ENCODE data around the gene DFFA. TPM values are rescaled to one million over a fixed set of nuclear protein-coding genes. Genes with fewer than 3 reads are reported as not detected.

Gene DFFA
- total RNA-seq, 1 experiment from 2014 or later: 49.7 TPM

DNA sequence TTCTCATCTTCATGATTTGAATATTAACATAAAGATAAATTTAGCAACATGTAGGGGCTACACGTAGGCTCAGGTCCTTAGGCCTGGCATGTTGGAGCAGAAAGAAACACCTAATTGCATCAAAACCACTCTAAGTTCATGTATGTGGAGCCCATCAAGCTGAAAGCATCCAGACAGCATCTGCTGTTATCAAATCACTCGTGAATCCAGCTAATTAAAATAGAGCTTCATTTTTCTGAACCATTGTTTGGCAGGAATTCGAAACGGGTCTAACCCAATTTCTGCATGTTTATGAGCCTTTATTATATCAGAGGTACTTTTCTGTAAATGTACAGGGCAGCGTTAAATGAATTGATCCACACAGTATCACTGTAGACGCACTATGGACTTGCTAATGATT lies 48.2 kb upstream of the DFFA start:
- Histone ChIP-seq H3K4me1 (ENCODE audit: insufficient read depth, low read length, poor library complexity, severe bottlenecking) (peaks cover 40% of the 10 kb centered on the region), H3K4me3 (ENCODE audit: low read depth, low read length, poor library complexity, severe bottlenecking) (no peak overlapping the region), H3K36me3 (ENCODE audit: insufficient read depth, low read length, poor library complexity, severe bottlenecking) (no peaks in the 10 kb centered on the region), H3K9me3 (ENCODE audit: low read depth, low read length, poor library complexity, severe bottlenecking) (no peaks in the 10 kb centered on the region), H3K27ac (ENCODE audit: low read depth, low read length, poor library complexity, severe bottlenecking) (no peak overlapping the region), H3K27me3 (replicated peaks; ENCODE audit: insufficient read depth, low read depth, low read length, poor library complexity) (no peaks in the 10 kb centered on the region)
- CTCF ChIA-PET: no interaction called here
- POLR2A ChIA-PET (ENCODE audit: low non-redundant PET): no interaction called here
- no TSS peak for BruUV-seq (replicated peaks)
- TF ChIP-seq, protein P1, sequence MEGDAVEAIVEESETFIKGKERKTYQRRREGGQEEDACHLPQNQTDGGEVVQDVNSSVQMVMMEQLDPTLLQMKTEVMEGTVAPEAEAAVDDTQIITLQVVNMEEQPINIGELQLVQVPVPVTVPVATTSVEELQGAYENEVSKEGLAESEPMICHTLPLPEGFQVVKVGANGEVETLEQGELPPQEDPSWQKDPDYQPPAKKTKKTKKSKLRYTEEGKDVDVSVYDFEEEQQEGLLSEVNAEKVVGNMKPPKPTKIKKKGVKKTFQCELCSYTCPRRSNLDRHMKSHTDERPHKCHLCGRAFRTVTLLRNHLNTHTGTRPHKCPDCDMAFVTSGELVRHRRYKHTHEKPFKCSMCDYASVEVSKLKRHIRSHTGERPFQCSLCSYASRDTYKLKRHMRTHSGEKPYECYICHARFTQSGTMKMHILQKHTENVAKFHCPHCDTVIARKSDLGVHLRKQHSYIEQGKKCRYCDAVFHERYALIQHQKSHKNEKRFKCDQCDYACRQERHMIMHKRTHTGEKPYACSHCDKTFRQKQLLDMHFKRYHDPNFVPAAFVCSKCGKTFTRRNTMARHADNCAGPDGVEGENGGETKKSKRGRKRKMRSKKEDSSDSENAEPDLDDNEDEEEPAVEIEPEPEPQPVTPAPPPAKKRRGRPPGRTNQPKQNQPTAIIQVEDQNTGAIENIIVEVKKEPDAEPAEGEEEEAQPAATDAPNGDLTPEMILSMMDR (conservative IDR thresholded peaks at IDR 0.05; ENCODE audit: low read depth, low read length): no peak
- TF ChIP-seq EZH2 (IDR thresholded peaks at IDR 0.05; ENCODE audit: borderline replicate concordance, low read depth, low read length, poor library complexity, severe bottlenecking): no peak
- DNase-seq (ENCODE audit: low spot score): no peak
- intact Hi-C loops (cut with micrococcal nuclease; ENCODE audit: unreplicated experiment): no loop called here

DNA sequence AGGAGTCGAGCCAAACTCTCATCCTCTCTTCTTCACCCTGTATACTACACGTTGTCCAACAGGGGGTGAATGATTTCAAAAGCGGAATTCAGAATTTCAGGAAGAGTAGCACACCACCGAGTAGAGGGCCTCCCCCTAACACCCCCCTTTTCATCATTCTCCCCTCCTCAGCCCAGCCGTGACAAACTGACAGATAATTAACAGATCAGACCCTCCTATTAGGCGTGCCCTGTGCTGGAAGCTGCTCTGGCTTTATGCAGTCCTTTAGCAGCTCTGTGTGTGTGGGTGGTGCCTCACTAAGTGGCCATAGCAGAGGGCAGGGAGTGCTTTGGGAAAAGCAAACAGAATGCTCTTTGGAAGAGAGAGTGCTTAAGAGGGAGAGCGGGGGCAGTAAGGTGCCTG lies 46.7 kb upstream of the DFFA start:
- H3K4me3 ChIP-seq (ENCODE audit: low read depth, low read length, poor library complexity, severe bottlenecking): no peak overlapping the region
- no TSS peak for BruUV-seq (replicated peaks)
- intact Hi-C loops (cut with micrococcal nuclease; ENCODE audit: unreplicated experiment): no loop called here
- ChIA-PET CTCF (no interaction called here), POLR2A (ENCODE audit: low non-redundant PET) (no interaction called here)
- H3K9me3 ChIP-seq (ENCODE audit: low read depth, low read length, poor library complexity, severe bottlenecking): no peaks in the 10 kb centered on the region
- H3K27ac ChIP-seq (ENCODE audit: low read depth, low read length, poor library complexity, severe bottlenecking): no peak overlapping the region
- DNase-seq (ENCODE audit: low spot score): no peak
- H3K27me3 ChIP-seq (replicated peaks; ENCODE audit: insufficient read depth, low read depth, low read length, poor library complexity): no peaks in the 10 kb centered on the region
- peaks cover 55% of the 10 kb centered on the region for H3K4me1 ChIP-seq (ENCODE audit: insufficient read depth, low read length, poor library complexity, severe bottlenecking)
- no peaks in the 10 kb centered on the region for H3K36me3 ChIP-seq (ENCODE audit: insufficient read depth, low read length, poor library complexity, severe bottlenecking)
- TF ChIP-seq EZH2 (IDR thresholded peaks at IDR 0.05; ENCODE audit: borderline replicate concordance, low read depth, low read length, poor library complexity, severe bottlenecking): no peak
- TF ChIP-seq, protein P1 (conservative IDR thresholded peaks at IDR 0.05; ENCODE audit: low read depth, low read length): no peak

DNA sequence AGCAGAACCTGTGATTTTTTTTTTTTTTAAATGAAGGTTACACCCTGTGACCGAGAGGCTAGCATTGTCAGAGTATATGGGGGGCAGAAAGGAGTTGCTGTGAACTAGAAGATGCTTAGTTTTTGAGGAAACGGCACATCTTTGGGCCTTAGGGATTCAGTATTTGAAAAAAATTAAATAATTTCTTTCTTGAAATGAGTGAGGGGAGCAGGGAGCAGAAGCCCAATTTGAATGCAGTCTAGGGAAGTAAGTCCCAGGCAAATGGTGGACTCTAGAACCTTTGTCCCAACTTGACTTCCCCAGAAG lies 45.3 kb upstream of the DFFA start:
- intact Hi-C loops (cut with micrococcal nuclease; ENCODE audit: unreplicated experiment): no loop called here
- H3K36me3 ChIP-seq (ENCODE audit: insufficient read depth, low read length, poor library complexity, severe bottlenecking): no peaks in the 10 kb centered on the region
- no peak for DNase-seq (ENCODE audit: low spot score)
- POLR2A ChIA-PET (ENCODE audit: low non-redundant PET): no interaction called here
- H3K4me1 ChIP-seq (ENCODE audit: insufficient read depth, low read length, poor library complexity, severe bottlenecking): peaks cover 60% of the 10 kb centered on the region
- H3K9me3 ChIP-seq (ENCODE audit: low read depth, low read length, poor library complexity, severe bottlenecking): no peaks in the 10 kb centered on the region
- no TSS peak for BruUV-seq (replicated peaks)
- H3K27me3 ChIP-seq (replicated peaks; ENCODE audit: insufficient read depth, low read depth, low read length, poor library complexity): no peaks in the 10 kb centered on the region
- H3K27ac ChIP-seq (ENCODE audit: low read depth, low read length, poor library complexity, severe bottlenecking): no peak overlapping the region
- H3K4me3 ChIP-seq (ENCODE audit: low read depth, low read length, poor library complexity, severe bottlenecking): no peak overlapping the region
- CTCF ChIA-PET: no interaction called here
- TF ChIP-seq, protein P1 (conservative IDR thresholded peaks at IDR 0.05; ENCODE audit: low read depth, low read length): no peak
